ENCODE results near the gene GXYLT1. TPM values are rescaled to one million over a fixed set of nuclear protein-coding genes. Genes with fewer than 3 reads are reported as not detected.
"Not testable (repeated sequence)": the region's sequence is repeated elsewhere in the genome, so short reads cannot be mapped to it uniquely, and the experiment has no call there.

GXYLT1 gene, protein sequence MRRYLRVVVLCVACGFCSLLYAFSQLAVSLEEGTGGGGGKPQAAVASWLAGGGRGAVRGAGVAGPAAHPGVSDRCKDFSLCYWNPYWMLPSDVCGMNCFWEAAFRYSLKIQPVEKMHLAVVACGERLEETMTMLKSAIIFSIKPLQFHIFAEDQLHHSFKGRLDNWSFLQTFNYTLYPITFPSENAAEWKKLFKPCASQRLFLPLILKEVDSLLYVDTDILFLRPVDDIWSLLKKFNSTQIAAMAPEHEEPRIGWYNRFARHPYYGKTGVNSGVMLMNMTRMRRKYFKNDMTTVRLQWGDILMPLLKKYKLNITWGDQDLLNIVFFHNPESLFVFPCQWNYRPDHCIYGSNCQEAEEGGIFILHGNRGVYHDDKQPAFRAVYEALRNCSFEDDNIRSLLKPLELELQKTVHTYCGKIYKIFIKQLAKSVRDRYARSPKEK
- total RNA-seq (2021; fragmentation: NEBNext Ultra II Directional; extraction: Animal tissue kit (Norgen Biotek cat#: 25700)): 10 to 100 TPM; 11.2 to 14.1 (median 13.2) TPM
- long read RNA-seq, full-length matches to known transcripts: 10 of 15 reads
- long read RNA-seq, partial matches to known transcripts: 1 of 15 reads
- long read RNA-seq, other reads (novel, unspliced or antisense): 4 of 15 reads

DNA sequence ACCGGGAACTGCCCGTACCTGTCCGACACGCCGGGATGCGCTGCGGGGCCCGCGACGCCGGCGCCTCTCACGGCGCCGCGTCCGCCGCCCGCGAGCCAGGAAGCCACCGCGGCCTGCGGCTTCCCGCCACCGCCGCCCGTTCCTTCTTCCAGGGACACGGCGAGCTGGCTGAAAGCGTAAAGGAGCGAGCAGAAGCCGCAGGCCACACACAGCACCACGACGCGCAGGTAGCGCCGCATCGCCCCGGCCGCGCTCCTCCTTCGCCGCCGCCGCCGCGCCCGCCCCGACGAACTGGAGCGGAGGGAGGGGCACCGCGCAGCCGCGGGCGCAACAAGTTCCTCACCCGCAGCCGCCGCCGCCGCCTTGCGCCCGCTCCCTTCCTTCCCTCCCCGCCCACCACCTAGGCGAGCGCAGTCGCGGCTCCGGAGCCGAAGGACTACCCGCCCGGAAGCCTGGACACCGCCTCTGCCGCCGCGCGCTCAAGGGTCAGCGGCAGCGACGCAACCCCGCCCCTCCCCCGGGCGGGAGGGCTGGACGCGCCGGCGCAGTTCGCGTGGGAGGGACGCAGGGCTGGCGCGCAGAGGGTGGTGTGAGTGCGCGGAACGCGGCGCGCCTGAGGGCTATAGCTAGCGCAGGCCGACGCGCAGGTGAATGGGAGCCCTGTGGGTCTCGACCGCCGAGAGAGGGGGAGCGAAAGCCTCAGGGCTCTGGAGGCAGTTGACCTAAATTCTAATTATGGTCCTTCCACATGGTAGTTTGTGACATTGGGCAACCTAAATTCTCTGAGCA, at the start of gene GXYLT1:
Gene GXYLT1 (minus strand): TSS at position 467 of the 789 bp plus-strand sequence. CDS start 228 bp downstream, at position 239.
- TF ChIP-seq, protein P1, sequence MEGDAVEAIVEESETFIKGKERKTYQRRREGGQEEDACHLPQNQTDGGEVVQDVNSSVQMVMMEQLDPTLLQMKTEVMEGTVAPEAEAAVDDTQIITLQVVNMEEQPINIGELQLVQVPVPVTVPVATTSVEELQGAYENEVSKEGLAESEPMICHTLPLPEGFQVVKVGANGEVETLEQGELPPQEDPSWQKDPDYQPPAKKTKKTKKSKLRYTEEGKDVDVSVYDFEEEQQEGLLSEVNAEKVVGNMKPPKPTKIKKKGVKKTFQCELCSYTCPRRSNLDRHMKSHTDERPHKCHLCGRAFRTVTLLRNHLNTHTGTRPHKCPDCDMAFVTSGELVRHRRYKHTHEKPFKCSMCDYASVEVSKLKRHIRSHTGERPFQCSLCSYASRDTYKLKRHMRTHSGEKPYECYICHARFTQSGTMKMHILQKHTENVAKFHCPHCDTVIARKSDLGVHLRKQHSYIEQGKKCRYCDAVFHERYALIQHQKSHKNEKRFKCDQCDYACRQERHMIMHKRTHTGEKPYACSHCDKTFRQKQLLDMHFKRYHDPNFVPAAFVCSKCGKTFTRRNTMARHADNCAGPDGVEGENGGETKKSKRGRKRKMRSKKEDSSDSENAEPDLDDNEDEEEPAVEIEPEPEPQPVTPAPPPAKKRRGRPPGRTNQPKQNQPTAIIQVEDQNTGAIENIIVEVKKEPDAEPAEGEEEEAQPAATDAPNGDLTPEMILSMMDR (IDR thresholded peaks at IDR 0.05): no peak
- H3K9me3 Mint-ChIP-seq: no peaks in the 10 kb centered on the region
- H3K4me1 Mint-ChIP-seq (ENCODE audit: low read depth): peaks cover 43% of the 10 kb centered on the region
- DNase-seq: peak; percentile 86
- H3K27me3 Mint-ChIP-seq (ENCODE audit: insufficient read depth): no peaks in the 10 kb centered on the region
- H3K36me3 Mint-ChIP-seq (ENCODE audit: low read depth): no peaks in the 10 kb centered on the region
- peak within 1 kb of the TSS; percentile 68 for H3K27ac Mint-ChIP-seq
- peak within 1 kb of the TSS; percentile 95 for H3K4me3 Mint-ChIP-seq

DNA sequence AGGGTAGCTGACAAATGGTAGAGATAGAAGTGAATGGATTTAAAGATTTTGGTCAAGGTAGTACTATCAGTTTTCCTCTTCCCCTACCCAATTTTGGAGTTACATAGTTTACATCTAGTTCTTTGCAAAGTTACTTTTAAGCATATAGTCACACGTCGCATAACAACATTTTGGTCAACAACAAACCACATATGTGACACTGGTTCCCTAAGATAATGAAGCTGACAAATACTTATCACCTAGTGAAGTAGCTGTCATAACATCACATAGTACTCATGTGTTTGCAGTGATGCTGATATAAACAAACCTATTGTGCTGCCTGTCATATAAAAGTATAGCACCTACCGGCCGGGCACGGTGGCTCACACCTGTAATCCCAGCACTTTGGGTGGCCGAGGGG, 48.0 kb upstream of the GXYLT1 start:
- no peak overlapping the region for H3K27ac Mint-ChIP-seq
- TF ChIP-seq, protein P1 (IDR thresholded peaks at IDR 0.05): no peak
- H3K4me1 Mint-ChIP-seq (ENCODE audit: low read depth): peaks cover 14% of the 10 kb centered on the region
- no peak overlapping the region for H3K4me3 Mint-ChIP-seq
- no peak for DNase-seq
- H3K36me3 Mint-ChIP-seq (ENCODE audit: low read depth): peaks cover 5% of the 10 kb centered on the region
- no peaks in the 10 kb centered on the region for H3K27me3 Mint-ChIP-seq (ENCODE audit: insufficient read depth)
- no peaks in the 10 kb centered on the region for H3K9me3 Mint-ChIP-seq

DNA sequence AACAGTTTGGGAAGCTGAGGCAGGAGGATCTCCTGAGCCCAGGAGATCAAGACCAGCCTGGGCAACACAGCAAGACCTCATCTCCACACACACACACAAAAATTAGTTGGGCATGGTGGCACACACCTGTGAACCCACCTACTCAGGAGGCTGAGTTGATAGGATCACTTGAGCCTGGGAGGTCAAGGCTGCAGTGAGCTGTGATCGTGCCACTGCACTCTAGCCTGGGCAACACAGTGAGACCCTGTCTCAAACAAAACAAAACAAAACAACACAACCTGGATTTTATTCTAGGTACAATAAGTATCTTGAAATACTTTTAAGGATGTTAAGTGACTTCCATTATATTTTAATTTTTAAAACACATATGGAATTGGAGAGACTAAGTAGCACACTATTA, 47.6 kb upstream of the GXYLT1 start:
- TF ChIP-seq, protein P1 (IDR thresholded peaks at IDR 0.05): no peak
- peaks cover 5% of the 10 kb centered on the region for H3K36me3 Mint-ChIP-seq (ENCODE audit: low read depth)
- no peak overlapping the region for H3K4me3 Mint-ChIP-seq

DNA sequence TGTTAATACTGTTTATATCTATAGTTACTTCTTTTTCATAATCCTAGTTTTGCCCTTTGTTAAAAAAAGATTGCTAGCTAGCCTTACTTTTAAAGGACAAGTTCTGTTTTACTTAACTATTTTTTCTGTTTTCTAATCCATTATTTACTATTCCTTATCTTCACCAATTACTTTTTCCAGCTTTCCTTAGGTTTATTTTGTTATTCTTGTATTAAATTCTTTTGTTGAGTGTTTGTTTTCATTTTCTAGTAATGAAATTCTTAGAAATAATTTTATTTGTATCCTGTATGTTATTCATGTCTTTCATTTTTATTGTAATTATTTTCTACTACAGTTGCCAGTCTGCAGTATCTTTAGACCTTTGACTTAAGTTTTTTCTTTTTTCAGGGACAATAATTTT, 45.7 kb upstream of the GXYLT1 start:
- Mint-ChIP-seq H3K27me3 (ENCODE audit: insufficient read depth) (no peaks in the 10 kb centered on the region), H3K36me3 (ENCODE audit: low read depth) (no peaks in the 10 kb centered on the region; the same call in 1 of the 2 replicates), H3K4me3 (no peak overlapping the region), H3K27ac (no peak overlapping the region), H3K9me3 (no peaks in the 10 kb centered on the region), H3K4me1 (ENCODE audit: low read depth) (peaks cover 14% of the 10 kb centered on the region)
- TF ChIP-seq, protein P1 (IDR thresholded peaks at IDR 0.05): no peak
- no peak for DNase-seq

More for the DNA sequence above, 47.6 kb upstream of the GXYLT1 start:
- H3K27ac Mint-ChIP-seq: no peak overlapping the region
- no peak for DNase-seq
- no peaks in the 10 kb centered on the region for H3K9me3 Mint-ChIP-seq
- peaks cover 14% of the 10 kb centered on the region for H3K4me1 Mint-ChIP-seq (ENCODE audit: low read depth)
- H3K27me3 Mint-ChIP-seq (ENCODE audit: insufficient read depth): no peaks in the 10 kb centered on the region

DNA sequence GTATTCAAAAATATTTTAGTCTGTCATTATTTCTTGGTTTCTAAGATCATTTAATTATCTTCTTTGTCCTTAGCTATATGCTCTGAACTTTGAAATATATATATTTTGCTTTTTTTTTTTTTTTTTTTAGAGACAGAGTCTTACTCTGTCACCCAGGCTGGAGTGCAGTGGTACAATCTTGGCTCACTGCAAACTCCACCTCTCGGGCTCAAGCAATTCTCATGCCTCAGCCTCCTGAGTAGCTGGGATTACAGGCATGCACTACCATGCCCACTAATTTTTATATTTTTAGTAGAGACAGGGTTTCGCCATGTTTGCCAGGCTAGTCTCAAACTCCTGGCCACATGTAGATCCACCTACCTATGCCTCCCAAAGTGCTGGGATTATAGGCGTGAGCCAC, 43.6 kb upstream of the GXYLT1 start:
- peaks cover 14% of the 10 kb centered on the region for H3K4me1 Mint-ChIP-seq (ENCODE audit: low read depth)
- H3K4me3 Mint-ChIP-seq; H3K36me3 Mint-ChIP-seq (ENCODE audit: low read depth); H3K27me3 Mint-ChIP-seq (ENCODE audit: insufficient read depth); H3K9me3 Mint-ChIP-seq; DNase-seq; H3K27ac Mint-ChIP-seq: not testable (repeated sequence)
